Measurements from ENCODE around the gene VIPR1.

The VIPR1 gene, protein sequence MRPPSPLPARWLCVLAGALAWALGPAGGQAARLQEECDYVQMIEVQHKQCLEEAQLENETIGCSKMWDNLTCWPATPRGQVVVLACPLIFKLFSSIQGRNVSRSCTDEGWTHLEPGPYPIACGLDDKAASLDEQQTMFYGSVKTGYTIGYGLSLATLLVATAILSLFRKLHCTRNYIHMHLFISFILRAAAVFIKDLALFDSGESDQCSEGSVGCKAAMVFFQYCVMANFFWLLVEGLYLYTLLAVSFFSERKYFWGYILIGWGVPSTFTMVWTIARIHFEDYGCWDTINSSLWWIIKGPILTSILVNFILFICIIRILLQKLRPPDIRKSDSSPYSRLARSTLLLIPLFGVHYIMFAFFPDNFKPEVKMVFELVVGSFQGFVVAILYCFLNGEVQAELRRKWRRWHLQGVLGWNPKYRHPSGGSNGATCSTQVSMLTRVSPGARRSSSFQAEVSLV

DNA sequence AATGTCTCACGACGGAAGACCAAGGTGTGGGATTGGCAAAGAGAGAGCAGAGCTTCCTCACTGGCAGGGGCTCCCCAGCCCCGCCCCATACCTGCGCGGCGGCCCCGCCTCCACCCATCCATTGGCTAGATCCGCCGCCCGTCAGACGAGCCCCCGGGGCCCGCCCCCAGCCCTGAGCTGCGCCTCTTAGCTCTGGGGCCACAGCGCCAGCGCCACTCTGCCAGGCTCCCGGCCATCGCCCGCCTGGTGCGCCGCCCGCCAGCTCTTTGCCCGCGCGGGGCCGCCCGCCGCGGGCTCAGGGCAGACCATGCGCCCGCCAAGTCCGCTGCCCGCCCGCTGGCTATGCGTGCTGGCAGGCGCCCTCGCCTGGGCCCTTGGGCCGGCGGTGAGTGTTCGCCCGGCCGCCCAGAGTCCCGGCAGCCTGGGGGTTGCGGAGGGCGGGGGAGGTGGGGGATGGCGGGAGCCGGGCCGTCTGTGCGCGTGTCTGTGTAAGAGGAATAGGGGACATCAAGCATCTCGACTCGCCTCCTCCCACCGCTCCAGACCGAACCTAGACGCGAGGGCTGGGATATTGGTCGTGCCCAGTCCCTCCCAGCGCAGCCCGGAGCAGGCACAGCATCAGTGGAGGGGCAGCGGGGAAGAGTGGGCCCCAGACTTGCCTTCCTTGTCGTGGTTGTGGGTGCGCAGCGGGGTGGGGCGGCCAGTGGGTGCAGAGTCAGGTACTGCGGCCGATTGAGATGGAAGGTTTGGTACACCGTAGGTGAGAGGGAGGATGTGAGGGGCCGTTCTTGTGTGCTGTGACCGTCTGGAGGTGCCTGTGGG is at the start of gene VIPR1:
Gene VIPR1, plus strand, starts transcription at position 215 of the 822 bp plus-strand sequence. Its CDS starts 93 bp downstream, at position 308.
- DNase-seq, result no peak

DNA sequence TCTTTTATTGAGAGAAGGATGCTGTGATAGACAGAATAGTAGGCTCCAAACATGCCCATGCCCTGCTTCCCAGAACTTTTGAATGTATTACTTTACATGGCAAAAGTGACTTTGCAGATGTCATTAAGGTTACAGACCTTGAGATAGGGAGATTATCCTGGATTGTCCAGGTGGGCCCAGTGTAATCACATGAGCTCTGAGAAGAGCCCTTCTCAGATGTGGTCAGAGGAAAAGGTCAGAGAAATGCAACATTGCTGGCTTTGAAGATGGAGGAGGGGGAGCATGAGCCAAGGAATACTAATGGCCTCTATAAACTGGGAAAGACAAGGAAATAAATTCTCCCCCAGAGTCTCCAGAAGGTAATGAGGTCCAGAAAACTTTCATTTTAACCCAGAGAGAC is 46.2 kb upstream of the VIPR1 start:
- no peak for DNase-seq

DNA sequence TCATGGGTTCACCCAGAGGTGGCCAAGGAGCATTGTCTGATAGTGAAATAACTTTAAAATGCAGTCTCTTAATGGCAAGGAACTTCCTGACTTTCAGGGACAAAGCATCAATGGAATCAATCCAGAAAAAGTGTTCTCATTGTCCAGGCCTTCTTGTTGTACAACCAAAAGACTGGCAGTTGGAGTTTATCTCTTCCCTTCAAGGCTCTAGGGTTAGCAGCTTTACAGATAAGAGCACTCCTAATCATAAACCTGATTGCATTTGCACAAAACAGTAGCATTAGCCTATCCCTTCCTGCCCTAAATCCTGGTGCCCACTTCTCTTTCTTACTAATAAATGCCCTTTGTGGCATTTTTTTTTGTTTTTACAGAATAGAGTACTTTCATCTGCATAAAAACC is 43.3 kb upstream of the VIPR1 start:
- no peak for DNase-seq

DNA sequence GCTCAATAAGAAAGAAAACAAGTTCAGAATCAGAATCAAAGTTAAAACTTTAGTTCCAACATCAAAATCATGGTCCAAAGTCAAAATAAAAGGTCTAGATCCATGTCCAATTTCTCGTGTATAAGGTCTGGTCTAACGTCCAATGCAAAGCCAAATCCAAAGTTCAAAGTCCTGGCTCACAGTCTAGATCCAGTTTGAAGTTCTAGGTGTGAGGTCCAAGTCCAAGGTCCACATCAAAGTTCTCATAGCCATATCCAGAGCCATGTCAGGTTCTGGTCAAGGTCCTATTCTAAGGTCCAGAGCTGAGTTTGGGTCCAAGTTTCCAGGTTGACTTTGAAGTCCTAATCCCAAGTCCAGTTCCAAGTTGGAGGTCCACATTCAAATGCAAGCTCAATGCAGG is 40.7 kb upstream of the VIPR1 start:
- no peak for DNase-seq

DNA sequence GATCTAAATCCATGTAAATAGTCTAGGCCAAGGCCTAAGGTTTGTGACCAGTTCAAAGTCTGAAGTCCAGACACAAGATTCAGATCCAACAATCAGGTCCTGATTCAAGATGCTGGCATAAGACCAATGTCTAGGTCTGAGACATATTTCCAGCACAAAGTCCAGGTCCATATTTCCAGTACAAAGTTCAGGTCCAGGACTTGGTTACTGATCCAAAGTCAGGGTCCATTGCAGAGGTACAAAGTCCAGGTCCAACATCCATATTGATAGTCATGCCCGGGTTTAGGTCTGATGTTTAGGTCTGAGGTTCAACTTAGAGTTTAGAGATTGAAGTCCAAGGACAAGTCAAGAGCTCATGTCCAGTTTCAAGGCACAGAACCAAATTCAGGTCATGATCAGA is 39.4 kb upstream of the VIPR1 start:
- DNase-seq, result no peak

DNA sequence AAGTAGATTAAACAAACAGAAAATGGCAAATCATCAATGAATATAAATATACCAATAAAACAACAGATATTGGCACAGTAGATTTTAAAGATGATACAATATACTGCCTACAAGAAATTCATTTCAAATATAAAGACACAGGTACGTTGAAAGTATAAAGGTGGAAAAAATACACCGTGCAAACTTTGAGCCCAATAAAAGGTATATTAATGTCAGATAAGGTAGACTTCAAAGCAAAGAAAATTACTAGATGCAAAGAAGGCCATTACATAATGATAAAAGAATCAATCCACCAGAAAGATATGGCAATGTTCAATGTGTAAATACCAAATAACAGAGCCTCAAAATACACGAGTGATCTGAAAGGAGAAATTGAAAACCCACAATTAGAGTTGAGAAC is 34.3 kb upstream of the VIPR1 start:
- no peak for DNase-seq

DNA sequence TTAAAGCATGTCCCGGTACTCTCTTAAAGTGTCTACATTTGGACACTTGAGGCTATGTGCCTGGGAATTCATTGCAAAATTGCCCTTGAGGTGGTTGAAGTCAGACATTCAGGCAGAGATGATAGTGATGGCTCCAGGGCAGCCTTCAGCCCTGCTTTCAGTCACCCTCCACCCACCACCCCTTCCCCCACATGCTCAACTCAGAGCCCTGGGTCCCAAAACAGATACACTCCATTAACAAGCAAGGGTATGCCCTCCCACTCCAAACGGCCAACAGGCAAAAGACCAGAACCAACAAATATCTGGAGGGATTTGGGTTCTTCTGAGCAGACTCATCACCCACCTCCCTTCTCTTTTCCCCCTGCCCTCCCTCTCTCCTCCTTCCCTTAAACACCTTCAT is 29.9 kb upstream of the VIPR1 start:
- no peak for DNase-seq

DNA sequence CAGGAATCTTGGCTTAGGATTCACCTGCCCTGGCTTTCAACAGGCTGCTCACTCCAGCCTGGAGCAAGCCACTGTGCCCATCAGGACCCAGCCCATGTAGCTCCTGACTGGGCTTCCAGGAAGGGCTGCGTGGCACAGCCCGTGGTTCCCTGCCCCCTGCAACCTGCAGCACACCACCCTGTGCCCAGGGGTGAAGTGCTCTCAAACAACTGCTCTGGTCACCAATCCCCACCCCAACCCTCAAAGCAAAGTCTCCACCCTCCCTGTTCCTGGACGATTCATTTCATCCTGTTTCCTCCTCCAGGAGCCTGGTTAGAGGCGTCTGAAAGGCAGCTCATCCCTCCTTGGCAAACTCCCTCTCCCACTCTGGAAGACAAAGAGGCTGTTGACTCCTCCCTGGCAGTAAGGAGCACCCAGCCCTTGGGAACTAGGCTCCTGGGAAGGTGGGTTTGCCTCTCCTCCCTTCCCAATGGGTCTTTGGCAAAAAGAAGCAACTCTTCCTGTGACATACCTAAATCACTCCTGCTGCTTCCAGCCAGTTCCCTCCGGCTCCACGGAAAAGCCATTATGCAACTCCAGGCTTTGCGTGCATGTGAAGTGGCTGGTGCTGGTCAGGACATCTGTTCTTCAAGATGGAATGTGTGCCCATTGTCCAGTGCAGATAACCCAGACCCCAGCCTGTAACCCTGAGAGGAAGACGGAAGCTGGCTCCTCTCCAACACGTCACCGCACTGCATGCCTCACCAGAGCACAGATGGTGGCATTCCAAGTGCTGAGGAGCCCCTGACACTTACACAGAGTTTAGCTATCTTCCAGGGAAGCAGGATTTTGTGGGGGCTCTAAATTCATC is 29.1 kb upstream of the VIPR1 start:
- DNase-seq, result no peak

DNA sequence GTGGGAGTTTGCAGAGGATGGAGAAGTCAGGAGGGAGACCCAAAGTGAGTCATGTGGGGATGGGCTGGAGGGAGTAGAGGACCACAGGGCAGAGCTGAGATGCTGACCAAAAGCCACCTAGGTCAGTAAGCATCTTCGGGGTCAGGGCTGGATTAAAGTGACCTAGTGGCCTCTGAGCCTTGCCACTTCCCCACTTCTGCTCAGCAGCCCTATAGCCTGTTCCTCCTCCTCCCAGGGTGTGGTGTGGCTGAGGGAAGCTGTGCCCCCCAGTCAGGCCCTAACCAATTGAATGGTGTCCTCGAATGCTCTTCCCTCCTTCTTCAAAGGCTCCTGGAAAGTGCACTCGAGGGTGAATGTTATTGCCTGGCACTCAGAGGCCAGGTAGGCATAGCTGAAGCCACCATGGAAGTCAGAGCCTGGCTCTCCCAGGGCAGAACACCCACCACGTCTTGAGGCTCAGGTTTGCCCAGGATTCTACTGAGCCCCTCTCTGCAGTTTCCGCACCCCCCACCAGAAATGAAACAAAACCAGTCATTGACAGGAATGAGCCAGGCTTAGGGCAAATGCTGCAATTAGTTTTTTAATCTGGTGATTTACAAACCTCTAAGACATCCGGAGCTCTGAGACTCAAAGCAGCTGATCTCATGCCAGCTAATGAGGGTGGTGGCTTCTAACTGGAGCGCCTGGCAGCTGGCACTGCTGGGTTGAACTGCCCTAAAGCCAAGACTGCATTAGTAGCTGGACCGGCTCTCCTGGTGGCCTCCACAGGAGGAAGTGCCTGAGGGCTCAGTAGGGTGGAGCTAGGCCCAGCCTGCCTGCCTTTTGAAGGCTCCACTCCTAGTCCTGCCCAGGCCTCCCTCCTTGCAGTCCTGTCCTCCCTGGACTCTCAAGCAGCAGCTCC is 26.0 kb upstream of the VIPR1 start:
- DNase-seq, result no peak

DNA sequence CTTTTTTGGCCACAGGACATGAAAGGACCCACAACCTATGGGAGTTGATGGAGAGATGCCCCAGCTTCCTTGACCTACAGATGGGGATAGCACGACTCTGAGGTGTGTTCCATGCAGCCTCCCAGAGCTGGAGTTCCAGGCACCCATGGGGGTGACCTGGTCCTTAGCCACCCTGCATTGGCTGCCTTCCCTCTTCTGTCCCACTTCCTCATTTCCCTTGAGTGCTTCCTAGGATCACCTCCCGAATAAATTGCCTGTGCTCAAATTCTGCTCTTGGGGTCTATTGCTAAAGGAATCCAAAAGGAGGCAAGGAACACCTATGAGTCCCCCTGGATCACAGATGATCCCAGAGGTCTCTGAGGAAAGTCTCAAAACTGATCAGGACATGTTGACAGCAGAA is 24.7 kb upstream of the VIPR1 start:
- DNase-seq, result no peak

DNA sequence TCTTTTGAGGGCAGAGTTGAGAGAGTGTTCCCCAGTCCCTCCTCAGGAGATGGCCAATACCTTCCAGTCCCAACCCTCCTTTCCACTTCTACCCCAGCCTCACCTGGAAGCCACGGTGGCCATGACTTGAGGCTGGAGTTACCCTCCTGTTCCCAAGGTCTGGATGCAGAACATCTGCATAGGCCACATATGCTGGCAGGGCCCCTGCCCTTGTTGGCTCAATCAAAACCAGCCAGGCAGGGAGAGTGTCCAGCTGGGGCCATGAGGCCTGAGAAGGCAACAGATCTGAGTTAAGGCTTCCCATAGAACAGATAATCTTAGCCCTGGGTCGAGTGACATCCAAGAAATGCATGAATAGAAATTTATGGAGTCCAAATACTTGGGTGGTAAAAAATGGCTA is 23.6 kb upstream of the VIPR1 start:
- no peak for DNase-seq

DNA sequence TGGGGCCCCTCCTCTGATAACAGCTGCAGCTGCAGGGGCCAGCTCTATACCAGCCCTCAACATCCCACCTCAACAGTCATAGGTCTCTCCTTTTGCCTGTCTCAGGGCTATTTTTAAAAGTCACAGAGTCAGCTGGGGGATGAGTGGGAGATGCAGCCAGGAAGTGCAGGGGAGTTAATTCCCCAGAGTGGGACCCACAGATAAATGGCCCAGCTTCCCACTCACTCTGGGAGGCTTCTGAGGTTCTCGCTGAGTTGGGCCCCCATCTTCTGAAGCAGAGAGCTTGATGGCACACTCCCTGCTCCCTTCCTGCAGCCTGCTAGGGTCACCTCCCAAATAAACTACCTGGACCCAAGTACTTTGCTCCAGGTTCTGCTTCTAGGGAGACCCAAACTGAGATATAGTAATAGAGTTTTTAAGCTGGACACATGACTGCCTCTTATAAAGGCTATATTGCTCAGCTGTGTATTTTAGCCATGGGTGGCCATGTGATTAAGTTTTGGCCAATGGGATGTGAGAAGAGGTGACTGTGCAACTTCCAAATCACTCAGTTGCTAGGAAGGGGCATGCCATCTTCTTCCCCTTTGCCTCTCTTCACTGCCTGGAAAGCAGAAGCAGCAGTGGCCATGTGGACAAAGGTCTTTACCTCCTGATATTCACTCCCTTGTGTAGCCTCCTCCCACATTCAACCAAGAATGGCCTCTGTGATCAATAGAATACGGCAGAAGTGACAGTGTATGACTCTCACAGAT is 15.5 kb upstream of the VIPR1 start:
- no peak for DNase-seq

DNA sequence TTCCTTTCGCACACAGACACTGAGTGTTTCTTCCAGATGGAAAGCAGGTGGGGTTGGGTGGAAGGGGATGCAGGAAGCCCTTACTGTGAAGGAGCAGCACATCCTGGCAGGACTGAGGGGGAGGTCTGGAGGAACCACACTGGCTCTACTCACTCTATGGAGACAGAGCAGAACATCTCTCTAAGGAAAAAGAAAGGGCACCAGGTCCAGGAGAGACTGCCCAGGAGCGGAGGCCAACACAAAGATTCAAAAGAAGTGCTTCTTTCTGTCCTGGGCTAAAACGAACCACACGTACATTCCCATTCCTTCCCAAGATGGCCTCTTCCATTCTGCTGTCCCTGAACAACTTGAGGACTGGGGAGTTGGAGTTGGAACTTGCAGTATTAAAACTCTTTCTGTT is 13.8 kb upstream of the VIPR1 start:
- DNase-seq, result no peak

DNA sequence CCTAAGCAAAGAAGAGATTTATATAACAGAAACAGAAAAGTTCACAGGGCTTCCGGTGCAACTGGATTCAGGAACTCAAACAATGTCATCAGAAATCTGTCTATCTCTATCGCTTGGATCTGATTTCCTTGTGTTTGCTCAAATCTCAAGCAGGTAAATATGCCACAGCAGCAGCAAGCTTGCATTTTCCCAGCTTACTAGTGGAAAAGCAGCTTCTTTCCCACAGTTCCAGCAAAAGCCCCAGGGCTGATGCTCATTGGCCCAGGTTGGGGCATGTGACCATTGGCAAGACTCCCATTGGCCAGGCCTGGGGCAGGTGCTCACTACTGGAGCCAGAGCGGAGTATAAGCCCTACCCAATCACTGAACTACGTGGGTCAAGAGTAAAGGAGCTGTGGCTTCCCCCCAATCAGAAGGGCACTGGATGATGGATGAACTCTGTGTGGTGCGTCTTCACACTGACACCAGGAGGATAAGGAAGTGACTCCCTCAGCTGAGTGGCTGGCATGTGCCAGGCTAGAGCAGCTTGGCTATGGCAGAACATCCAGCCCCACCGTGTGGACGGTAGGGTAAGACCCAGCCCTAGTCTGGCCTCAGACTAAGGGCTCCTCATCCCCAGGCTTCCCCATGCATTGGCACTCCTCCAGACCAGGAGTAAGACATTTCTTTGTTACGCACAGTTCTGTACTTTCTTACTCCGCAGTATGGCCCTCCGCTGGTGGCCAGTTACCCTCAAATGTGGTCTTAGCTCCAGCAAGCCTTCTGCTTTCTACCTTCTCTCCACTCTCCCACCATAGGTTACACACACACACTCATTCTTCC is 13.1 kb upstream of the VIPR1 start:
- DNase-seq, result no peak

DNA sequence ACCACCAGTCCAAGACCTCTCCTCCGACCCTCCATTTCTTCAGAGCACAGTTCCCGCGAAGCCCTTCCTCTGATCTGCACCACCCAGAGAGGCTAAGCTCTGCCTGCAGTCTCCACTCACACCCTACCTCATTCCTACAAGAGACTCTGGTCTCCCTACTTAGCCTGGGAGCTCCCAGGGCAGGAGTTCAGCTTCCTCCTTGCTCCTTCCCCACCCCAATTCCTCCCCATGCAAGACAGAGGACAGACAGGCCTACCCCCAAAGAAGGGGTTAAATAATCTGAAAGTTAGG is 12.6 kb upstream of the VIPR1 start:
- DNase-seq, result no peak

DNA sequence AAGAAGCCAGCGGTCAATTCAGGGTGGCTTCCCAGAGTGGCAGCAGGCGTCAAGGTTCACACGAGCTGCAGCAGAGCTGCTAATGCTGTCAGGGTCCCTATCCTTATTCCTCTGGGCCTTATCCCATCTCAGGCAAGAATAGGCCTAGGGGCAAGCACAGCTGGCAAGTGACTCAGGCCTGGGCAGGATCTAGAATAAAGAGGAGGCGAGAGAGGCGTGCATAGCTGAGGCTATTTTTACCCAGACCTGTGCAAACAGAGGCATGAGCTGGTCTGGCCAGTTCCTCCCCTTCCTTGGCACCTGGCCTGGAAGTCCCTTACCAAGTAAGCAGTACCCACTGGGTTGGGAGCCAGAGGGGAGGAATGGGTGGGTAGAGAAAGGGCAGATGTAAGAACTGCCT is 12.2 kb upstream of the VIPR1 start:
- DNase-seq, result no peak

DNA sequence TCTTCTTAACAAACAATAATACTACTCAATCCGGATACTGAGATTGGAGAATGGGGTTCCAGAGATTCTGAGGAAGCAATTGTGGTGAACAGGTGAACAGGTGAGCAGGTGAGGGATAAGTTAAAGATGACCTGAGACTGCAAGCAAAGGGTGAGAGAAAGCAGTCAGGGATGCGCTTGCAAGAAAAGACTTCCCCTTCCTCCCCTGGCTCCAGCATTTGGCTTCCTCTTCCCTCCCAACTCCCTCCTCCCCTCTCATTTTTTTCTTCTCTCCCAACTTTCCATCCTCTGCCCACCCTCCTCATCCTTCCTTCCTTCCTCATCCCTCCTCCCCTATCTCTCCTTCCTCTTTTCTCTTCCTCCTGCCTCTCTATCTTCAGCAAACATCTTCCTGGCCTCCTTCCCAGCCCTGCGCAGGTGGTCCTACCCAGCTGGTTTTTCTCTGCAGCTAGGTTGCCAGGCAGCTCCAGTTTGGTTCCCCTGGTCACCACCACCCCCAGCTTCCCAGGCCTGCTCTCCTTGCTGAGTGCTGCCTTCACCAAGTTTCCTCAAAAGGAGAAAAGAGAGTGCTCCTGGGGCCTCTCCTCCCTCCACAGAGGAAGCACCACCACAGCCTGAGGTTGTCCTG is 10.4 kb upstream of the VIPR1 start:
- no peak for DNase-seq

DNA sequence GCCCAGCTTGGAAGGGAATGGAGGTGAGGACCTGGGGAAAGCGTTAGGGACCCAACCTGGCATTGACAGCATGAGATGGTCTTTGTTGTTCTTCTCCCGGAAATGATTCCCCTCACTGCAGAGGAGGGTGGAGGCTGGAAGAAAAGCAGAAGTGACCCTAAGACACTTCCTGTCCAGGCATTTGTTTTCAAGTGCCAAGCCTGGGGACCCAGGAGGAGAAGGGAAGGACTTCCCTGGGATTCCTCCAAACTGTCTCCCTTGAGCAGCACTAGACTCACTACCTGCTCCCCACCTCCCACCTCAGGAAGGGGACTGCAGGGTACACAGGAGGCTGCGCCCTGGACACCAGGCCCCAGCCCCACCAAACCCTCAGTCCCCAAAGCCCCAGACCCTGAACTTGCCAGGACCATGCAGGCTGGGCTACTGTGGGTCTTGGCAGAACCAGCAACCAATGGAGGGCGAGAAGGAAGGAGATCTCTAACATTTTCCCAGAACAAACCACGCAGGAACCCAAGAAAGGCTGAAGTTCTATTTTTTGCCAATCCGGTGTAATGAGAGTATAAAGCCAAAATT is 9.8 kb upstream of the VIPR1 start:
- DNase-seq, result no peak

DNA sequence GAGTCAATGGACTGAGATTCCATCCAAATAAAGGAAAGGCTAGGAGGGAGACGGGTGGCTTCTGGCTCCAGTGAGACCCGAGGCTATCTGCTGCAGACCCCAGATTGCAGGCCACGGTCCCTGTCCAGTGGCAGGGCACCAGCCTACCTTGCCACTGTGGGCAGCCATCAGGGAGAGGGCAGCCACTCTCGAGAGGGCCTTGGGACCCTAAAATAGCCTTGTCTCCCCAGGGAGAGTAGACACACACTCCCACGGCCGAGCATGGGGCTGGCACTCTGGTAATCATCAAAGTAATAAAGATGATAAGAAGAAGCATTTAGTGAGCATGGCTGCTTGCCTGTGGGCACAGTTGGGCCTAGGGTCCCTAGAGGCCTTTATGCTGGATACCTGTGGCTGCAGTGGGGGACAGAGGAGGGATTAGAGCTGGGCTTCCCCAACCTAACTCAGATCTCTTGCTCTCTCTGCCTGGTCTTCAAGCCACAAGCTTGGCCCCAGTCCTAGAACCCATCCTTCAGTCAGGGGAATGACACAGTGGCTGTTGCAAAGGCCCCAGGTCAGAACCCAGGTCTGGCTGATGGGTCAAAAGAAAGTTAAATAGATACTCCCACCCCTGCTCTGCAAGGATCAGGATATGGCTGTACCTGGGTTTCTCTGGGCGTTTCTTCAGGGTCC is 9.2 kb upstream of the VIPR1 start:
- DNase-seq, result no peak
